IMR-90 (cell line): Measurements from ENCODE around the gene SPPL3.

ENCODE experiments used
- BHLHE40 ChIP-seq: fragments of 150-350 bp; IDR thresholded peaks from 2 replicates; pipeline ENCODE4 v1.6.1; 2016; ENCODE audit warnings: mild to moderate bottlenecking, low read depth, low read length
- CHD1 ChIP-seq: IDR thresholded peaks from 2 replicates; pipeline ENCODE4 v1.6.1; 2012; ENCODE audit warnings: low read depth, low read length, improper control_type of control experiment
- POLR2A ChIP-seq: IDR thresholded peaks from 2 replicates; pipeline ENCODE4 v1.6.1; 2012; ENCODE audit warnings: mild to moderate bottlenecking, low read depth, low read length
- RCOR1 ChIP-seq: IDR thresholded peaks from 2 replicates; pipeline ENCODE4 v1.6.1; 2012; ENCODE audit warnings: mild to moderate bottlenecking, low read length, improper control_type of control experiment; ENCODE audit not compliant: insufficient replicate concordance
- TF ChIP-seq, protein P1 (sequence below): conservative IDR thresholded peaks from 2 replicates; pipeline ENCODE4 v1.5.1; 2012; ENCODE audit warnings: mild to moderate bottlenecking, low read depth, low read length, improper control_type of control experiment

DNA sequence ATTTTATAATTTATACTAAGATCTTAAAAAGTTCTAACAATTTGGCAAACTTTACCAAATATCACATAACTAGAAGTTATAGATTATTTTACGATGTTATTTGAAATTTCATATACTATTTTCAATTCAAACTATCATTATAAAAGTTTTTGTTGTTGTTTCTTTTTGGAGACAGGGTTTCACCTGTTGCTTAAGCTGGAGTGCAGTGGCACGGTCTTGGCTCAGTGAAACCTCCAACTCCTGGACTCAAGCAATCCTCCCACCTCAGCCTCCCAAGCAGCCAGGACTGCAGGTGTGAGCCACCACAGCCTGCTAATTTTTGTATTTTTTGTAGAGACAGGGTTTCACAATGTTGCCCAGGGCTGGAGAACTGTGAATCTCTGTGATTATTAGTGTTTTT is 87.8 kb downstream of the SPPL3 start:
- TF ChIP-seq, protein P1, sequence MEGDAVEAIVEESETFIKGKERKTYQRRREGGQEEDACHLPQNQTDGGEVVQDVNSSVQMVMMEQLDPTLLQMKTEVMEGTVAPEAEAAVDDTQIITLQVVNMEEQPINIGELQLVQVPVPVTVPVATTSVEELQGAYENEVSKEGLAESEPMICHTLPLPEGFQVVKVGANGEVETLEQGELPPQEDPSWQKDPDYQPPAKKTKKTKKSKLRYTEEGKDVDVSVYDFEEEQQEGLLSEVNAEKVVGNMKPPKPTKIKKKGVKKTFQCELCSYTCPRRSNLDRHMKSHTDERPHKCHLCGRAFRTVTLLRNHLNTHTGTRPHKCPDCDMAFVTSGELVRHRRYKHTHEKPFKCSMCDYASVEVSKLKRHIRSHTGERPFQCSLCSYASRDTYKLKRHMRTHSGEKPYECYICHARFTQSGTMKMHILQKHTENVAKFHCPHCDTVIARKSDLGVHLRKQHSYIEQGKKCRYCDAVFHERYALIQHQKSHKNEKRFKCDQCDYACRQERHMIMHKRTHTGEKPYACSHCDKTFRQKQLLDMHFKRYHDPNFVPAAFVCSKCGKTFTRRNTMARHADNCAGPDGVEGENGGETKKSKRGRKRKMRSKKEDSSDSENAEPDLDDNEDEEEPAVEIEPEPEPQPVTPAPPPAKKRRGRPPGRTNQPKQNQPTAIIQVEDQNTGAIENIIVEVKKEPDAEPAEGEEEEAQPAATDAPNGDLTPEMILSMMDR, result no peak
- TF ChIP-seq POLR2A (no peak), CHD1 (no peak), RCOR1 (no peak), BHLHE40 (no peak)
